ENCODE data around the gene ABCC11.

ABCC11 gene

GRCh38 chr16:48161906-48162305 is 85.4 kb downstream of the ABCC11 start:
- Histone ChIP-seq H3K4me3 (no peak overlapping the region), H3K27ac (no peak overlapping the region)
- no peak for TF ChIP-seq CTCF (IDR thresholded peaks at IDR 0.05)
- DNase-seq (ENCODE audit: low spot score), result no peak

DNA sequence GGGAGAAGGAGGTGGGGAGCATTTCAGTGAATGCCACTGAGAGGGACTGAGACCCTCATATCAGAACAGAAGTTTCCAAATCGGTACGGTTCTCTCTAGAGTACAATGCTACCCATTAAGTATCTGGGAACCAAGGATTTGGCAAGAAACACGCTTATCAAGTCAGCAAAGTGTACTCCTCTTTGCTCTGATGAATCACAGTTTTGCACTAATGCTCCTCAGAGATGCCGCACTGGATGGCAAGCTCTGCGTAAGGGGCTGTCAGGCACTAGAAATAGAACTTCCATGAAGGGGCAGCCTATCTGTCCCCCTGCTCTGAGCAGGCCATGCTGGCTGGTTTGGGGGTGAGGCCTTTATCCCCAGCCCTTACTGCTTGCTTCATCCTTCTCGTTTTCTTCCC is 86.8 kb downstream of the ABCC11 start:
- no peak overlapping the region for H3K27ac ChIP-seq
- no peak for DNase-seq (ENCODE audit: low spot score)
- H3K4me3 ChIP-seq, result no peak overlapping the region
- TF ChIP-seq CTCF (IDR thresholded peaks at IDR 0.05), result no peak

- H3K4me3 ChIP-seq, result no peak overlapping the region
- H3K27ac ChIP-seq, result no peak overlapping the region
- no peak for DNase-seq (ENCODE audit: low spot score)
- TF ChIP-seq CTCF (IDR thresholded peaks at IDR 0.05), result no peak
These were observed 89.0 kb downstream of the ABCC11 start for GRCh38 chr16:48158296-48158695.

- Histone ChIP-seq H3K4me3 (no peak overlapping the region), H3K27ac (no peak overlapping the region)
- no peak for DNase-seq (ENCODE audit: low spot score)
- TF ChIP-seq CTCF (IDR thresholded peaks at IDR 0.05), result no peak
These were observed 89.5 kb downstream of the ABCC11 start for GRCh38 chr16:48157794-48158193.

- H3K27ac ChIP-seq, result no peak overlapping the region
- no peak for DNase-seq (ENCODE audit: low spot score)
- TF ChIP-seq CTCF (IDR thresholded peaks at IDR 0.05), result no peak
- no peak overlapping the region for H3K4me3 ChIP-seq
These were observed 90.0 kb downstream of the ABCC11 start for GRCh38 chr16:48157302-48157701.

- DNase-seq (ENCODE audit: low spot score), result no peak
These were observed 90.5 kb downstream of the ABCC11 start for GRCh38 chr16:48156790-48157209.

More at GRCh38 chr16:48156790-48157209, 90.5 kb downstream of the ABCC11 start:
- Histone ChIP-seq H3K27ac (no peak overlapping the region), H3K4me3 (no peak overlapping the region)
- TF ChIP-seq CTCF (IDR thresholded peaks at IDR 0.05), result peak; percentile 74

Measured in coronary artery (tissue), 2 donors.